ENCODE measurements around the gene UNKL.

Gene UNKL

GRCh38 chr16:1439058-1439698, 24.7 kb upstream of the UNKL start:
- H3K36me3 ChIP-seq (ENCODE audit: control insufficient read depth, insufficient read depth, low read length): no peaks in the 10 kb centered on the region
- no peaks in the 10 kb centered on the region for H3K4me1 ChIP-seq (ENCODE audit: control insufficient read depth, insufficient read depth, low read length, poor library complexity, severe bottlenecking)
- H3K27ac ChIP-seq (ENCODE audit: insufficient read depth, low read length, poor library complexity, severe bottlenecking): no peak overlapping the region
- no peaks in the 10 kb centered on the region for H3K9me3 ChIP-seq (ENCODE audit: control insufficient read depth, low read length)
- no peak for DNase-seq
- no peak overlapping the region for H3K4me3 ChIP-seq (ENCODE audit: insufficient read depth, low read depth, low read length, poor library complexity, severe bottlenecking)
- no peaks in the 10 kb centered on the region for H3K27me3 ChIP-seq (replicated peaks; ENCODE audit: control insufficient read depth, insufficient read depth, low read length, poor library complexity, severe bottlenecking)

GRCh38 chr16:1438229-1439057, 23.9 kb upstream of the UNKL start:
- no peak for DNase-seq
- H3K4me1 ChIP-seq (ENCODE audit: control insufficient read depth, insufficient read depth, low read length, poor library complexity, severe bottlenecking): no peaks in the 10 kb centered on the region
- no peak overlapping the region for H3K27ac ChIP-seq (ENCODE audit: insufficient read depth, low read length, poor library complexity, severe bottlenecking)
- no peak overlapping the region for H3K4me3 ChIP-seq (ENCODE audit: insufficient read depth, low read depth, low read length, poor library complexity, severe bottlenecking)
- no peaks in the 10 kb centered on the region for H3K36me3 ChIP-seq (ENCODE audit: control insufficient read depth, insufficient read depth, low read length)
- H3K27me3 ChIP-seq (replicated peaks; ENCODE audit: control insufficient read depth, insufficient read depth, low read length, poor library complexity, severe bottlenecking): no peaks in the 10 kb centered on the region
- no peaks in the 10 kb centered on the region for H3K9me3 ChIP-seq (ENCODE audit: control insufficient read depth, low read length)

- Histone ChIP-seq H3K4me3 (ENCODE audit: insufficient read depth, low read depth, low read length, poor library complexity, severe bottlenecking) (no peak overlapping the region), H3K36me3 (ENCODE audit: control insufficient read depth, insufficient read depth, low read length) (no peaks in the 10 kb centered on the region), H3K4me1 (ENCODE audit: control insufficient read depth, insufficient read depth, low read length, poor library complexity, severe bottlenecking) (no peaks in the 10 kb centered on the region), H3K27ac (ENCODE audit: insufficient read depth, low read length, poor library complexity, severe bottlenecking) (no peak overlapping the region), H3K27me3 (replicated peaks; ENCODE audit: control insufficient read depth, insufficient read depth, low read length, poor library complexity, severe bottlenecking) (no peaks in the 10 kb centered on the region), H3K9me3 (ENCODE audit: control insufficient read depth, low read length) (no peaks in the 10 kb centered on the region)
- DNase-seq: no peak
Measured at GRCh38 chr16:1437606-1438005, 23.1 kb upstream of the UNKL start.

- Histone ChIP-seq H3K4me1 (ENCODE audit: control insufficient read depth, insufficient read depth, low read length, poor library complexity, severe bottlenecking) (no peaks in the 10 kb centered on the region), H3K36me3 (ENCODE audit: control insufficient read depth, insufficient read depth, low read length) (no peaks in the 10 kb centered on the region), H3K27me3 (replicated peaks; ENCODE audit: control insufficient read depth, insufficient read depth, low read length, poor library complexity, severe bottlenecking) (no peaks in the 10 kb centered on the region), H3K27ac (ENCODE audit: insufficient read depth, low read length, poor library complexity, severe bottlenecking) (no peak overlapping the region), H3K9me3 (ENCODE audit: control insufficient read depth, low read length) (no peaks in the 10 kb centered on the region), H3K4me3 (ENCODE audit: insufficient read depth, low read depth, low read length, poor library complexity, severe bottlenecking) (no peak overlapping the region)
- no peak for DNase-seq
Measured at GRCh38 chr16:1436731-1437355, 22.3 kb upstream of the UNKL start.

DNA sequence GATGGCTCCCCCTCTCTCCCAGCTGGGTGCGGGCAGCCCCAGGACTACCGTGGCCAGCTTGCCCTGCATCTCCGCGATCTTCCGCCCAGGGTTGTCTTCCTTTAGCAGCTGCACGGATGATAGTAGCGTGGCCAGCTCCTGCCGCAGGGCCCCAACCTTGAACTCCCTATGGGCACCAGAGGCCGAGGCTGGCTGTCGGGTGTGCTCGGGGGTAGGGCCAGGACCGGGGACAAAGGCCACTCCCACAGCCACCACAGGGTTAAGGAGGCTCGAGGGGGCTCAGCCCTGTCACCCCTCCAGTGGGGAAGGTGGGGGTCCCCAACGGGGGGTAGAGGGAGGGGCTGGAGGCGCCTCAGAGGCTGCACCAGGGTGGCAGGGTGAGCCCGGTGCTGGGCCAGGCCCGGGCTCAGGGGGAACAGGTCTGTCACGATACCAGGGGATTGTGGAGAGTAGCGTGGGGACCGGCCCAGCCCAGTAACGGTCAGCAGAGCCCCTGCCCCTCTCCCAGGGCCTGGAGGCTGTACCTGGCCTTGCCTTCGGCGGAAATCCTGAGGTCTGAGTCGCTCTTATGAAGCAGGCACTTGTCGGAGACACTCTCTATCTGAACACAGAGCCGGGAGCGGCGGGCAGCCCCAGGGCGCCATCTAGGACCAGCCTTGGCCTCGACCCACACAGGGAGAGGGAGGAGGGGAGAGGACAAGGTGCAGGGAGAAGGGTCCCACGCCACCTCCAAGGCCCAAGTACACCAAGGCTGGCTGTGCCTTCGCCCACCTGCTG, 21.6 kb upstream of the UNKL start:
- no peaks in the 10 kb centered on the region for H3K4me1 ChIP-seq (ENCODE audit: control insufficient read depth, insufficient read depth, low read length, poor library complexity, severe bottlenecking)
- DNase-seq: no peak
- H3K36me3 ChIP-seq (ENCODE audit: control insufficient read depth, insufficient read depth, low read length): no peaks in the 10 kb centered on the region
- H3K4me3 ChIP-seq (ENCODE audit: insufficient read depth, low read depth, low read length, poor library complexity, severe bottlenecking): no peak overlapping the region
- no peak overlapping the region for H3K27ac ChIP-seq (ENCODE audit: insufficient read depth, low read length, poor library complexity, severe bottlenecking)
- no peaks in the 10 kb centered on the region for H3K27me3 ChIP-seq (replicated peaks; ENCODE audit: control insufficient read depth, insufficient read depth, low read length, poor library complexity, severe bottlenecking)
- no peaks in the 10 kb centered on the region for H3K9me3 ChIP-seq (ENCODE audit: control insufficient read depth, low read length)

DNA sequence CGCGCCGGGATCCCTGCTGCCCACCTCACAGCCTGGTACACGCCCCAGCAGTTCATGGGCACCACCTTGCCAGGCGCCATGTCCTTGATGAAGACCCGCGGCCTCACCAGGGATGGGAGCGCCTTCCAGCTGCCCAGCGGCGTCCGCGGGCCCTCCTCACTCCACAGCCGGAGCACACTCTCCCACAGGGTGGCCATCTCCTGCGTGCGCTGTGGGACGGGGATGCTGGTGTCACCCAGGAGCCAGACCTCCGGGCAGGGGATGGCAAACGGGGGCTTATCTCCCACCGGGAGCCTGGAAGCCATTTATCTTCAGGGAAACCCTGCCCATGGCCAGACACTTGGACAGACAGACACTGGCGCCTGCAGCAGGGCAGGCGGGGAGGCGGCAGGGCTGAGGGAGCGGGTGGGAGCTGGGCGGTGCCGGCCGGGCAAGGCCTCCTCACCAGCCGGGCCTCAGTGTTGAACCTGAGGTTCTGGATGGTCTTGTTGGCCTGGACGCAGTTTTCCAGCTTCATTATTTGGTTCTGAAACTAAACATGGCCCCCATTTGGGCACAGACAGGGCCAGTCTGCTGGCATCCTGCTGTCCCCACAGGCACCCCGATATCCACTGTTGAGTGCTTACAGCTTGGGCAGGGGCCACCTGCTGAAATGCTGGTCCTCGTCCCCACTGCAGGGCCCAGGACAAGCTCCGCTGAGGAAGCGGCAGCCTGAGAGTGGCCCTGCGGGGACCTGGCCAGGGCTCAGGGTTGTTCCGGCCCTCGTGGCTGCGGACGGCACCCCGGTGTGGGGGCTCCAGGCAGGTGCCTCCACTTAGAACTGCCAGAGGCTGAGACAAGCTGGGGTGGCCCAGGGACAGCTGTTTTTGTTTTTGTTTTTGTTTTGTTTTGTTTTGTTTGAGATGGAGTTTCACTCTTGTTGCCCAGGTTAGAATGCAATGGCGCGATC, 20.4 kb upstream of the UNKL start:
- Histone ChIP-seq H3K4me1 (ENCODE audit: control insufficient read depth, insufficient read depth, low read length, poor library complexity, severe bottlenecking) (no peaks in the 10 kb centered on the region), H3K4me3 (ENCODE audit: insufficient read depth, low read depth, low read length, poor library complexity, severe bottlenecking) (no peak overlapping the region), H3K9me3 (ENCODE audit: control insufficient read depth, low read length) (no peaks in the 10 kb centered on the region), H3K27me3 (replicated peaks; ENCODE audit: control insufficient read depth, insufficient read depth, low read length, poor library complexity, severe bottlenecking) (no peaks in the 10 kb centered on the region), H3K27ac (ENCODE audit: insufficient read depth, low read length, poor library complexity, severe bottlenecking) (no peak overlapping the region), H3K36me3 (ENCODE audit: control insufficient read depth, insufficient read depth, low read length) (no peaks in the 10 kb centered on the region)
- DNase-seq: no peak

GRCh38 chr16:1433756-1434155, 19.3 kb upstream of the UNKL start:
- no peak overlapping the region for H3K27ac ChIP-seq (ENCODE audit: insufficient read depth, low read length, poor library complexity, severe bottlenecking)
- H3K4me1 ChIP-seq (ENCODE audit: control insufficient read depth, insufficient read depth, low read length, poor library complexity, severe bottlenecking): no peaks in the 10 kb centered on the region
- H3K27me3 ChIP-seq (replicated peaks; ENCODE audit: control insufficient read depth, insufficient read depth, low read length, poor library complexity, severe bottlenecking): no peaks in the 10 kb centered on the region
- DNase-seq: no peak
- H3K9me3 ChIP-seq (ENCODE audit: control insufficient read depth, low read length): no peaks in the 10 kb centered on the region
- no peaks in the 10 kb centered on the region for H3K36me3 ChIP-seq (ENCODE audit: control insufficient read depth, insufficient read depth, low read length)
- H3K4me3 ChIP-seq (ENCODE audit: insufficient read depth, low read depth, low read length, poor library complexity, severe bottlenecking): no peak overlapping the region

GRCh38 chr16:1433263-1433560, 18.7 kb upstream of the UNKL start:
- no peak overlapping the region for H3K4me3 ChIP-seq (ENCODE audit: insufficient read depth, low read depth, low read length, poor library complexity, severe bottlenecking)
- H3K4me1 ChIP-seq (ENCODE audit: control insufficient read depth, insufficient read depth, low read length, poor library complexity, severe bottlenecking): no peaks in the 10 kb centered on the region
- DNase-seq: no peak
- no peaks in the 10 kb centered on the region for H3K27me3 ChIP-seq (replicated peaks; ENCODE audit: control insufficient read depth, insufficient read depth, low read length, poor library complexity, severe bottlenecking)
- H3K36me3 ChIP-seq (ENCODE audit: control insufficient read depth, insufficient read depth, low read length): no peaks in the 10 kb centered on the region
- no peak overlapping the region for H3K27ac ChIP-seq (ENCODE audit: insufficient read depth, low read length, poor library complexity, severe bottlenecking)
- no peaks in the 10 kb centered on the region for H3K9me3 ChIP-seq (ENCODE audit: control insufficient read depth, low read length)

Data from effector memory CD4-positive, alpha-beta T cell (primary cell).